NCI-H460 (cell line): ENCODE results near the gene NOL3. TPM values are rescaled to one million over a fixed set of nuclear protein-coding genes. Genes with fewer than 3 reads are reported as not detected.

Experiments
- DNase-seq: peaks from one replicate; pipeline ENCODE4 v3.0.0-alpha.2; 2016; ENCODE audit warnings: low read depth; ENCODE audit errors: extremely low read depth
- total RNA-seq: library from RNA; depleted of rRNA; stranded (reverse); fragments of >200 nt; shearing (Covaris generic); gene quantifications from 2 replicates; pipeline ENCODE4 v1.2.3, GENCODE V29; 2014

NOL3 gene
- total RNA-seq, 1 experiment from 2014 or later = 68.2 TPM

- DNase-seq = no peak
Measured at GRCh38 chr16:67169011-67169451, 1.3 kb upstream of the NOL3 start.

GRCh38 chr16:67169642-67170167 is 633 bp upstream of the NOL3 start:
- no peak for DNase-seq

- no peak for DNase-seq
Measured at GRCh38 chr16:67170949-67171649, 761 bp downstream of the NOL3 start.

- DNase-seq = no peak
Measured at GRCh38 chr16:67173323-67173722, 3.0 kb downstream of the NOL3 start.

GRCh38 chr16:67173808-67174705 is 3.7 kb downstream of the NOL3 start:
- DNase-seq = peak; percentile 91

GRCh38 chr16:67174706-67175231 is 4.4 kb downstream of the NOL3 start:
- DNase-seq = no peak

- no peak for DNase-seq
Measured at GRCh38 chr16:67176662-67177061, 6.3 kb downstream of the NOL3 start.

- DNase-seq = no peak
Measured at GRCh38 chr16:67177743-67178699, 7.7 kb downstream of the NOL3 start.

- DNase-seq = no peak
Measured at GRCh38 chr16:67179421-67180080, 9.2 kb downstream of the NOL3 start.

GRCh38 chr16:67180166-67180565 is 9.8 kb downstream of the NOL3 start:
- DNase-seq = no peak

GRCh38 chr16:67181346-67181745 is 11.0 kb downstream of the NOL3 start:
- DNase-seq = no peak

- DNase-seq = no peak
Measured at GRCh38 chr16:67182288-67182687, 11.9 kb downstream of the NOL3 start.

- DNase-seq = no peak
Measured at GRCh38 chr16:67183284-67183626, 12.9 kb downstream of the NOL3 start.

GRCh38 chr16:67183627-67184452 is 13.5 kb downstream of the NOL3 start, which contains the start of gene MATCAP1:
TSS of gene MATCAP1 (minus strand) at chr16:67183963. CDS start at chr16:67180610, 3,353 bp downstream.
- DNase-seq = peak; percentile 99

- DNase-seq = no peak
Measured at GRCh38 chr16:67184453-67184994, 14.2 kb downstream of the NOL3 start.

- peak; percentile 92 for DNase-seq
Measured at GRCh38 chr16:67184995-67185650, 14.8 kb downstream of the NOL3 start.

- DNase-seq = no peak
Measured at GRCh38 chr16:67185651-67186134, 15.4 kb downstream of the NOL3 start.

- no peak for DNase-seq
Measured at GRCh38 chr16:67186550-67186950, 16.2 kb downstream of the NOL3 start.
